Measurements from ENCODE around the gene NAT8L.

NAT8L gene

GRCh38 chr4:2066571-2067445, 7.7 kb downstream of the NAT8L start:
- TF ChIP-seq, protein P1, sequence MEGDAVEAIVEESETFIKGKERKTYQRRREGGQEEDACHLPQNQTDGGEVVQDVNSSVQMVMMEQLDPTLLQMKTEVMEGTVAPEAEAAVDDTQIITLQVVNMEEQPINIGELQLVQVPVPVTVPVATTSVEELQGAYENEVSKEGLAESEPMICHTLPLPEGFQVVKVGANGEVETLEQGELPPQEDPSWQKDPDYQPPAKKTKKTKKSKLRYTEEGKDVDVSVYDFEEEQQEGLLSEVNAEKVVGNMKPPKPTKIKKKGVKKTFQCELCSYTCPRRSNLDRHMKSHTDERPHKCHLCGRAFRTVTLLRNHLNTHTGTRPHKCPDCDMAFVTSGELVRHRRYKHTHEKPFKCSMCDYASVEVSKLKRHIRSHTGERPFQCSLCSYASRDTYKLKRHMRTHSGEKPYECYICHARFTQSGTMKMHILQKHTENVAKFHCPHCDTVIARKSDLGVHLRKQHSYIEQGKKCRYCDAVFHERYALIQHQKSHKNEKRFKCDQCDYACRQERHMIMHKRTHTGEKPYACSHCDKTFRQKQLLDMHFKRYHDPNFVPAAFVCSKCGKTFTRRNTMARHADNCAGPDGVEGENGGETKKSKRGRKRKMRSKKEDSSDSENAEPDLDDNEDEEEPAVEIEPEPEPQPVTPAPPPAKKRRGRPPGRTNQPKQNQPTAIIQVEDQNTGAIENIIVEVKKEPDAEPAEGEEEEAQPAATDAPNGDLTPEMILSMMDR (IDR thresholded peaks at IDR 0.05; ENCODE audit: low read length, missing control alignments), result no peak
- H3K4me3 ChIP-seq (replicated peaks; ENCODE audit: low read depth, low read length), result no peak overlapping the region
- DNase-seq (ENCODE audit: low read depth), result no peak

GRCh38 chr4:2067446-2068197, 8.5 kb downstream of the NAT8L start:
- DNase-seq (ENCODE audit: low read depth), result no peak
- H3K4me3 ChIP-seq (replicated peaks; ENCODE audit: low read depth, low read length), result no peak overlapping the region
- TF ChIP-seq, protein P1 (IDR thresholded peaks at IDR 0.05; ENCODE audit: low read length, missing control alignments), result no peak

GRCh38 chr4:2068198-2068470, 9.0 kb downstream of the NAT8L start:
- no peak overlapping the region for H3K4me3 ChIP-seq (replicated peaks; ENCODE audit: low read depth, low read length)
- TF ChIP-seq, protein P1 (IDR thresholded peaks at IDR 0.05; ENCODE audit: low read length, missing control alignments), result no peak

GRCh38 chr4:2068566-2068965, 9.4 kb downstream of the NAT8L start:
- TF ChIP-seq, protein P1 (IDR thresholded peaks at IDR 0.05; ENCODE audit: low read length, missing control alignments), result no peak

More at GRCh38 chr4:2068198-2068470, 9.0 kb downstream of the NAT8L start:
- DNase-seq (ENCODE audit: low read depth), result no peak

DNA sequence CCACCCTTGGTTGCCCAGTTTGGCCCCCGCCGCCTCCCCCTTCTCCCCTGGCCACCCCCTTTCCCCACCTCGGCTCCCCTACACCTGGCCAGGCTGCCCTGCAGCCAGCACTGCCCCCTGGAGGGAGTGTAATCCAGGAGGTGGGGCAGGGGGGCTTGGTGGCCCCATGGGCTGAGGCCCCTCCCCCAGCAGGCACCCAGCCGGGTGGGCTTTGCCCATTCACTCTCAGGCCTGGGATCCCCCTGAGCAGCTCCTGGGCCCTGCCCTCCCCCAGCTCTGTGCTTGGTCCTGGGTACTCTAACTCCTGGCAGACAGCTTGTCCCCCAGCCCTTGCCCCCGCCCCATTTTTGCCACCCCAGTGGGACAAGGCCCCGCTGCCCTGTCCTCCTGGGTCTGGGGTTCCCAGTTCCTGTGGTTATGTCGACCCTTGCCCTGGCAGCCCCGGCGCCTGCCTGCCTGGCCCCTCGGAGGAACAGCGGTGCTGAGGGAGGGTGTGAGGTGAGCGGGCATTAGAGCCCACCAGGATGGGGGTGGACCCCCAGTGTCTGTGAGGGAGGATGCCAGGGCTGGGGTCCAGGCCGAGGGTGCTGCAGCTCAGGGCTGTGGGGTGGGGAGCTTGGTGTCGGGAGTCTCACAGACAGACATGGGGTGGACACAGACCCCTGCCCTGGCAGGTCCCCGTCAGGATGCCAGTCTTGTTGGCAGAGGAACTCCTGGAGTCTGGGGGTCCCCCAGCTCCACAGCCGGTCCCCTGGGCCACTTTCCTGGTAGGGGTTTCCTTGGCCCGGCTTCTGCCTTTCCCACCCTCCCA, 10.2 kb downstream of the NAT8L start:
- H3K4me3 ChIP-seq (replicated peaks; ENCODE audit: low read depth, low read length), result no peak overlapping the region
- TF ChIP-seq, protein P1 (IDR thresholded peaks at IDR 0.05; ENCODE audit: low read length, missing control alignments), result no peak
- DNase-seq (ENCODE audit: low read depth), result no peak

More at GRCh38 chr4:2068566-2068965, 9.4 kb downstream of the NAT8L start:
- DNase-seq (ENCODE audit: low read depth), result no peak
- H3K4me3 ChIP-seq (replicated peaks; ENCODE audit: low read depth, low read length), result no peak overlapping the region

GRCh38 chr4:2069986-2070385, 10.9 kb downstream of the NAT8L start:
- TF ChIP-seq, protein P1 (IDR thresholded peaks at IDR 0.05; ENCODE audit: low read length, missing control alignments), result no peak
- no peak overlapping the region for H3K4me3 ChIP-seq (replicated peaks; ENCODE audit: low read depth, low read length)
- no peak for DNase-seq (ENCODE audit: low read depth)
